Stimulated activated CD4-positive, alpha-beta T cell treated with anti-CD3 and anti-CD28 coated beads, Interleukin-4, amount 100 ng/mL, for 24 hours (primary cell): ENCODE results near the gene PUS1.
"Not testable (repeated sequence)": the region's sequence is repeated elsewhere in the genome, so short reads cannot be mapped to it uniquely, and the experiment has no call there.

ENCODE experiments used
- DNase-seq: peaks from one replicate; pipeline ENCODE4 v3.0.0-alpha.2; 2020

Gene PUS1

DNA sequence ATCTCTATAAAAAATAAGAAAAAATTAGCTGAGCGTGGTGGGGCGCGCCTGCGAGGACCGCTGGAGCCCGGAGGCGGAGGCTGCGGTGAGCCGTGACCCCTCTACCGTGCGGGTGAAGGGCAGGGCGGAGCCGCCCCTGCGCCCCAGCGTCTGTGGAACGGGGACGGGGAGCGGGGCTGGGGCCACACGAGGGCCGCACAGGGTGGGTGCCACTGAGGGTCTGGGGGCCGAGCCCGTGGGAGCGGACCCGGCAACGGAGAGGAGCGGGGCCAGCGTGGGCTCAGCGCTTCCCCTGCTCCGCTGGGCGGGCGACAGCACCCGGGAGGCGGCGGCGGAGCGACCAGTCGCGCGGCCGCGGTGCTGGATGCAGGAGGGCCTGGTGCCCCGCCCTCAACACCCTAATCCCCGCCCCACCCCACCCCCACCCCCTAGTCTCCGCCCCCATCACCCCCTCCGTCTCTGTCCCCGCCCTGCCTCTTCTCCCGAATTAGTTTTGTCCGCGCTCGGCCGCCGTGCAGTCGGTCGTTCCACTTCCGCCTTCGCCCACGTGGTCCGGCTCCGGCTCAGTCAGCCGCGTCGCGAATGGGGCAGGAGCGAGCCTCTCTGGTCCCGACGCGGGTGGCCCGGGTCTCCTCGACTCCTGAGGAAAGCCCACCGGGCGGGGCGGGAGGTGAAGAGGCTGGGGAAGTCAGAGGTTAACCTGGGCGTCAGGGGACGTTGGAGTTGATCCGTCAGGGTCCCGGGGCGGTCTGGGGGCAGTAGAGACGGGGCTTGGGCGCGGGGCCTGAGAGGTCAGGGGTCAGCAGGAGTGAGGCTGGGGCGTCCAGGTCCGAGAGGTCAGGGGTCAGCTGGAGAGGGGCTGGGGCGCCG is at the start of gene PUS1:
TSS of gene PUS1 (plus strand) at position 566 of the 870 bp plus-strand sequence. CDS start 447 bp downstream, outside the sequence.
- DNase-seq, result peak; percentile 94

DNA sequence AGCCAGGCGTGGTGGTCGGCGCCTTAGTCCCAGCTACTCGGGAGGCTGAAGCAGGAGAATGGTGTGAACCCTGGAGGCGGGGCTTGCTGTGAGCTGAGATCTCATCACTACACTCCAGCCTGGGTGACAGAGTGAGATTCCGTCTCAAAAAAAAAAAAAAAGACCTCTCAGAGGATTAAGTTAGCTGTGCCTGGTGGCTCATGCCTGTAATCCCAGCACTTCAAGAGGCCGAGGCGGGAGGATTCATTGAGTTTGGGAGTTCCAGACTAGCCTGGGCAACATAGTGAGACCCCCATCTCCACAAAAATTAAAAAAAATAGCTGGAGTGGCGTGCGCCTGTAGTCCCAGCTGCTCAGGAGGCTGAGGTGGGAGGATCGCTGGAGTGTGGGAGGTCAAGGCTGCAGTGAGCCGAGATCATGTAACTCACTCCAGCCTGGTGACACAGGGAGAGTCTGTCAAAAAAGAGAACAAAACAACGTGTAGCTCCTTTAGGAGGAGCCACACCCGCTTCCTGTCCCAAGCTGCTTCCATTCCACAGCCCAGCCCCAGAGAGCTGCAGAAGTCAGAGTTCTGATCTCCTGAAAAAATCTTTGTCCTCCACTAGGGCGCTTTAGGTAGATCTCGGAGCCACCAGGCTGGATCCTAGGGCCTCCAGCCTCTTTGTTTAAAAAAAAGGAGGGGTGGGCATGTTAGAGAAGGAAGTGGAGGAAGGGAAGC is 46.1 kb upstream of the PUS1 start:
- no peak for DNase-seq

DNA sequence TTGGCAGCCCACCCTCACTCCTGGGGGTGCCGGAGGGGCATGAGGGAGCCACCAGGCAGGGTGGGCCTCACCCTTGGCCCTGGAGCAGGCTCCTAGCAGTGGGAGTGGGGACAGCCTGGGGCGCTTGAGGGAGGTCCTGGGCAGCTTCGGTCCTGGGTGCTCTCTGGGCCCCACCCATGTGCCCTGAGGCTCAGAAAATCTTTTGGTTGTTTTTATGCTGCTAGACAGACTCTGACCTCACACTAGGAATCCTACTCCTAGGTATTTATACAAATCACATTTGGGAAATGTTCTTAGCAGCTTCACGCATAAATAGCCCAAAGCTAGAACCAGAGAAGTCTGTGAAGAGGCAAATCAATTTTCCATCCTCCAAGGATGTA is 45.6 kb upstream of the PUS1 start:
- DNase-seq, result no peak

DNA sequence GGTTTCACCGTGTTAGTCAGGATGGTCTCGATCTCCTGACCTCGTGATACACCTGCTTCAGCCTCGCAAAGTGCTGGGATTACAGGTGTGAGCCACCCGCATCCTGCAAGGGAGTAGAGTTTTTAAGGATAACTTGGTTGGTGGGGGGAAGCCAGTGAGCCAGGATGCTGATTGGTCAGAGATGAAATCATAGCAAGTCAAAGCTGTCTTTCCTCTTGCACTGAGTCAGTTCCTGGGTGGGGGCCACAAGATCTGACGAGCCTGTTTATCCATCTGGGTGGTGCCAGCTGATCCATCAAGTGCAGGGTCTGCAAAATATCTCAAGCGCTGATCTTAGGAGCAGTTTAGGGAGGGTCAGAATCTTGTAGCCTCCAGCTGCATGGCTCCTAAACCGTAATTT is 44.0 kb upstream of the PUS1 start:
- not testable (repeated sequence) for DNase-seq

DNA sequence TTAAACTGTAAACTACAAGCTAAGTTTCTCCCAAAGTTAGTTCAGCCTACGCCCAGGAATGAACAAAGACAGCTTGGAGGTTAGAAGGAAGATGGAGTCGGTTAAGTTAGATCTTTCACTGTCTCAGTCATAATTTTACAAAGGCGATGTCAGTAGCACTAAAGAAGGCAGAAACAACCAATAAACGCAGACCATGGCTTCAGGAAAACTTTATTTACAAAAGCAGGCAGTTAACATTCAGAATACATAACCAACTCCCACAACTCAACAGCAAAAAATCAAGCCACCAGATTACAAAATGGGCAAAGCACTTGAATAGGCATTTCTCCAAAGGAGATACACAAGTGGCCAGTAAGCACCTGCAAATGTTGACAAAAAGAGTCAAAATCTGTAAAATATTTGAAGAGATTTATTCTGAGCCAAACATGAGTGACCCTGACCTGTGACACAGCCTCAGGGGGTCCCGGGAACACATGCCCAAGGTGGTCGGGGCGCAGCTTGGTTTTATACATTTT is 43.5 kb upstream of the PUS1 start:
- no peak for DNase-seq

DNA sequence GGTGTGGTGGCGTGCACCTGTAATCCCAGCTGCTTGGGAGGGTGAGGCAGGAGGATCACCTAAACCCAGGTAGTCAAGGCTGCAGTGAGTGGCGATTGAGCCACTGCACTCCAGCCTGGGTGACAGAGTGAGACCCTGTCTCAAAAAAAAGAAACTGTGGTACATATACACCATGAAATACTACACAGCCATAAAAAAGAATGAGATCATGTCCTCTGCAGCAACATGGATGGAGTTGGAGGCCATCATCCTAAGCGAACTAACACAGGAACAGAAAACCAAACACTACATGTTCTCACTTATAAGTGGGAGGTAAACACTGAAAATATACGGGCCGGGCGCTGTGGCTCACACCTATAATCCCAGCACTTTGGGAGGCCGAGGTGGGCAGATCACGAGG is 37.4 kb upstream of the PUS1 start:
- DNase-seq, result not testable (repeated sequence)

DNA sequence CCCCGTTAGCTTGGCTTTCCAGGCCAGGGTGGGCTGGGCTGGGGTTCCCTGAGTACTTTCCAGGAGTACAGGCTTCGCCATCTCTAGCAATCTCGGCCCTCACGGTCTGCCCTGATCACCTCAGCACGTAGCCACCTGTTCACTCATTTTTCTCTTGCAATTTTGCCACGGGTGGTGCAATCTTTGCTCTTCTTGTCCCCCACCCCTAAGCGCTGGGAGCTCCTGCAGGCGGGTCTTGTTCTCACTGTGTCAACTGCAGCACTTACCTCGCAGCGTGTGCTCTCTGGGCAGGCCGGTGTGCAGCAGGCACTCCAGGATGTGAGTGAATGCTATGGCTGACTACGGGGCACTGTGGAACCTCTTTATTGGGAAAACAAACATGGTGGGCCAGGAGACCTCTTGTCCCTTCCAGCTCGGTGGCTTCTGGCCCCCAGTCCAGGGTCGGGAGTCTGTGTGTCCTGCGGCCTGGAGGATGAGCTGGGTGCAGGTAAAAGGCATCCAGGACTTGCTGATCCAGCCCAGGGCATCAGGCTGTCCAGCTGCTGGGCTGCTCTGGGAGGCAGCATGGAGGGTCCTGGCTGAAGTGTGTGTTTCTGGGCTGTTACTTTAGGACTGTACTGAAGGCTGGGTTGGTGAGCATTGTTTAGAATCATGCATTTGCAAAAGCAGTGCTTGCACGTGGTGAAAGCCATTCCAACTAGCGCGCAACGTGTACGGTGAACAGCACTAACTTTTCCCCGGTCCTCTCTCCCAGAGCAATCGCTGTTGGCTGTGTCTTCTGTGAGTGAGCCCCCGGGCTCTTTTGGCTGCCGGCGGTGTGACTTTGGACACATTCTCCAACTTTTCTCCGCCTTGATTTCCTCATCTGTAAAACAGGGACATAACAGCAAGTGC is 36.1 kb upstream of the PUS1 start:
- DNase-seq, result no peak

DNA sequence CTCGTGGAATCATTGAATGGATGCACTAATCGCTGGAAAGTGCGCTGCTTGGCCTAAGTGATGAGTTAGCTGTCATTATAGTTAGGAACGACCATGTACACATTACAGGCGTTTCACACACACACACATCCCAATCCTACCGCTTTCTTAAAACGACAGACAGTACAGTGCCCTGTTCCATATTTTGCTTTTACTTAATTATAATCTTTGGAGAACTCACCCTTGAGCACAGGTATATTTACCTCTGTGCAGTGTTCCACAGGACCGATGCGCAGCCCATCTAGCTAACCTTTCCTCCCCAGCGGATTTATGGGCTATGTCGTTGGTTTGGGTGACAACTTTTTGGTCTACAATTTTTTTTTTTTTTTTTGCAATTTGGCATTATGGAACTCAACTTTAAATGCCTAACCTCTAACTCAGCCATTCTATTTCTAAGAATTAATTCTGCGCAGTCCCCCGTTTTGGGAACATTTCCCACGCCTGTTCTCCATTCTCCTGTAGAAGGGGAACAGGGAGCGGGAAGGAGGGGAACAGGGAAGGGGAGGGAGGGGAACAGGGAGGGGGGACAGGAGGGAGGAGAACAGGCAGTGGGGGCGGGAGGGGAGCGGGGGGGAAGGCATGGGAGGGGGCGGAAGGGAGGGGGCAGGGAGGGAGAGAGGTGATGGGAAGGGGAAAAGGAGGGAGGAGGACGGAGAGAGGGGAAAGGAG is 35.3 kb upstream of the PUS1 start:
- DNase-seq, result no peak

DNA sequence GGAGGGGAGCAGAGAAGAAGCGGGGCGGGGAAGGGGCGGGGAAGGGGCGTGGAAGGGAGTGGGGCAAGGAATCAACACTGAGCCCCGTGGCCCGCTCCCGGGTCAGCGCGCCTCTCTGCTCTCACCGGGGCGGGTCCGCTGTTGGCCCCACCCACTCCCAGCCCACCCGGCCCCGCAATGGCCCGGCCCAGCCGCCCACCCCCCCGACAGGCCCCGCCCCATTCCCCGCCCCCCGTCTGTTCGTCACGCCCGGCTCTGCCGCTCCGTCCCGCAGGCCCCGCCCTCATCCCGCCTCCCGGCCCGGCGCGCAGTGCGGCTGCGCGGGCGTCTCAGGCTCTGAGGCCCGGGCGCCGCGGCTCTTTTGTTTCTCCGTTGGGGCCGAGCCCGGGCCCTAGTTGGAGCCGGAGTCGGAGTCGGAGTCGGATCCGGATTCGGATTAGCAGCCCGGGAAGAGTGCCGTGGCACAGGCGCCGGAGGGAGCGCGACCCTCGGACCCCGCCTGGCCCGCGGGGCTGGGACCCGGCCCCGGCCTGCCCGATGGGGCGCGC is 34.7 kb upstream of the PUS1 start, which contains the start of gene ULK1:
TSS of gene ULK1 (plus strand) at position 310 of the 548 bp plus-strand sequence. CDS start 380 bp downstream, outside the sequence.
- DNase-seq, result peak; percentile 92

DNA sequence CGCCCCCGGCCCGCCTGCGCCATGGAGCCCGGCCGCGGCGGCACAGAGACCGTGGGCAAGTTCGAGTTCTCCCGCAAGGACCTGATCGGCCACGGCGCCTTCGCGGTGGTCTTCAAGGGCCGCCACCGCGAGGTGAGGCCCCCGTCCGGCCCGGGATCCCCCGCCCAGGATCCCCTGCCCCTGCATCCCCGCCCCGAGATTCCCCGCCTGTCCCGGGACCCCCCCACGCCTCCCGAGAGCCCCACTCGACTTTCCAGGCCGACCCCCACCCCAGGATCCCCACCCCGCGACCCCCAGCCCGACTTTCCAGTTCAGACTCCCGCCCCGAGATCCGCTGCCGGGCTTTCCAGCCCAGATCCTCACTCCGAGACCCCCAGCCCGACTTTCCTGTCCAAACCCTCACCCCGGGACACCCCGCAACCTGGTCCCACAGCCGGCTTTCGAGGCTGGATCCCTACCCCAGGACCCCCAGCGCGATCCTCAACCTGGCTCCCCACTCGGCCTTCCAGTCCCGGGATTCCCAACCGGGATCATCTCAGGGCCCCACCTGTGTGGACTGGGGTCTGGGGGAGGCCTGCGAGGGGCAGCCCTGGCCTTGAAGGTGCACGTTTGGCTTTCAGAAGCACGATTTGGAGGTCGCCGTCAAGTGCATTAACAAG is 34.0 kb upstream of the PUS1 start:
- no peak for DNase-seq

DNA sequence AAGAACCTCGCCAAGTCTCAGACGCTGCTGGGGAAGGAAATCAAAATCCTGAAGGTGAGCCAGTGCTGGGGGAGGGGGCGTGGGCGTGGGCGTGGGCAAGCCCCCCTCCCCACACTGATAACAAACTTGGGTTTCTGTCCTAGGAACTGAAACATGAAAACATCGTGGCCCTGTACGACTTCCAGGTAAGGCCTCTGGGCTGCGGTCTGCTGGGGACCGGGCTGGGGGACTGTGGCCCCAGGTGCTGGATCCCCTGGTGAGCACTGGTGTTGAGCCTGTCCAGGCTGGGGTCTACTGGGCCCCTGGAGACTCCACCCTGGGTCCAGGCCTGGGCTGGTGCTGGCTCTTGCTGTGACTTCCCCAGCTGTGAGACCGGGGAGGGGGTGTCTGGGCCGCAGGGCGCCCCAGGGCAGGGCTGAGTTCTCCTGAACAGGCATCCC is 33.4 kb upstream of the PUS1 start:
- DNase-seq, result no peak

DNA sequence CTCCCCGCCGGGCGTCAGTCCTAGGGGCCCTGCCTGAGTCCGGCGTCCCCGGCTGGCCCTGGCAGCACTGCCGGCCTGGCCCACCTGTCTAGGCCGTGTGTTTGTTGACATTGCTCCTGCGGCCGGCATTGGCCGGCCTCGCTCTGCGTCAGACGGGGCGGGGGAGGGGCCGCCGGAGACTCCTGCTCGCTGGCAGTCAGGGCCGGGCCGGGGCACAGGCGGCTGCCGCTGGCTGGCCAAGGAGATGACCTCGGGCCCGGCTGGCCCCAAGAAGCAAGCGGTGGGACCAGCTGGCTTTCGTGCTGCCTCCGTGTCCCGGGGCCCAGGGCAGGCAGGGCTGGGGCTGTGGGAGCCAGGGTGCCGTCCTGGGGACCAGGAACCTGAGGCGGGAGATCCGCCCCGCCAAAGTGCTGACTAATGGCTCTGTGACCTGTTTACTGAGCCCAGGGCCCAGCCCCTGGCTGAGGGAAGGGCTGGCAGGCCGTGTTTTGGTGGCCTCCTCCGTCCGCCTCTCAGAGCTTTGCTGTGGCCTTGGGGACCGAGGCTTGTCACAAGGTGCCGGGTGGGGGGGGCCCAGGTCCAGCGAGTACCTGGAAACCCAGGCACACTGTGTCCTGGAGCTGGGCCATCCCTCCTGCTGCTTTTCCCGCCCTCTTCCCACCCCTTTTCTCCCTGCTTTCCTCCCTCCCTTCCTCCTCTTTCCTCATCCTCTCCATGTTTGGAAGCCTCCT is 32.8 kb upstream of the PUS1 start:
- peak; percentile 63 for DNase-seq

DNA sequence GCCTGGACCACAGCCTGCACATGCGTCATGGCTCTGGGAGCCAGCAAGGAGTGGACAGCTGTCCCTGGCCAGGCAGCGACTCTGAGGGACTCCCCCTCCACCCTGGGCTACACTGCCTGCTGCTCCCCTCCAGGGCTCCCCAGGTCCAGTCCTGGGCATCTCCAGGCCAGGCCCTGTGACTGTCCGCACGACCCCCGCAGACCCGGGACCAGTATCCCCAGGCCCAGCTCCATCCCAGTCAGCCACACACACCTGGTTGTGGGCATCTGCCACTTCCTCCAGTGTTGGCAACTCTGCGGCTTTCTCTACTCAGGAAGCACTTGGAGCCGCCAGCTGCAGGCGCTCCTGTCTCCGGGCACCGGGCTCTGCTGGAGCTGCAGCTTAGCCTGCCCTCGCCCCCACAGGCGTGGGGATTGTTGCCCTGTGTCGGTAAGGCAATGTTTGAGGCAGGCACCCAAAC is 32.2 kb upstream of the PUS1 start:
- DNase-seq, result no peak

DNA sequence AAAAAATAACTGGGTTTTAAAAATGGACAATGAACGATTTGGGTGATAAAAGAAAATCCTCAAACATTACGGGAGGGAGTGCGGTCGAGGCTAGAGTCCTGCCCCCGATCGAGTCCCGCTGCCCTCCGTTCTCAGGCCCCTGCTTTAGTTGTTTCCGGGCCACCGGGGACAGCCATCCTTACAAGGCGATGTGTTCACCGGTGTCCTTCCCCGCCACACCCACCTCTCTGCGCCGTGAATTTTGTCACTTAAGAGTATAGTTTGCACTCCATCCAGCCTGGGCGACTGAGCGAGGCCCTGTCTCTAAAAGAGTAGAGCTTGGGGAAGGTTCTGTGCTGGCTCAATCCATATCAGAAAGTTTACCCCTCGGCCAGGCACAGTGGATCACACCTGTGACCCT is 31.8 kb upstream of the PUS1 start:
- DNase-seq, result no peak

DNA sequence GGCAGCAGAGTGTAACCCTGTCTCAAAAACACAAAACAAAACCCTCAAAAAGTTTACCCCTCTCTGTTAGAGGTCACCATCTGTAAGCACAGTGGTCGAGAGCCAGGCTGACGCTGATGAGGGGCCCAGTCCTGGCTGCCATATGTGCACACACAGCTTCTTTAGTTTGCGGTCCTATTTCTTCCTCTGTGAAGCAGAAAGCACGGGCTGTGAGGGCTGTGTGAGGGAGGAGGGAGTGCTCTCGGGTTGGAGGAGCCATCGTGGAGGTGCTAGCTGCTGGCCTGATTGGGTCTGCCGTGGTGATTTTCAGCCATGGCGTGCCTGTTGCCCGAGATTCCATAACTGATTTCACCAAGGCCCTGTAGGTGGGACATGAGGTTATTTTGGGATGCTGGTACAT is 31.2 kb upstream of the PUS1 start:
- no peak for DNase-seq

DNA sequence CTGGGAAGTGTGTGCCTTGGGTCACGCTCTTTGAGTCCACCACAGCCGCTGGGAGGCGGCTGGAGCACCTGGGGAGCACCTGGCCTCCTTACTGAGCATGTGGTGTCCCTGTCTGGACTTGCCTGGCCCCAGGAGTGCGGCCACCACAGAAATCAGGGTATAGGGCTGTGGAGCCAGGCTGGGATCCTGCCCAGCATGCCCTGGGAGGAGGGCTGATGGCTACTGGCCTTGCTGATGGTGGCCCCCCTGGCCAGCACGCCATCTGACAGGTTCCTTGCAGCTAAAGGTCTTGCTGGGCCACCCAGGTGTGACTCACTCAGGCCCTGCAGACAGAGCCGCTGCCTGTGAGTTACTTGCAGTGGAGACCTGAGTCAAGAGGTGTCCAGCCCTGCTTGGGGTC is 28.7 kb upstream of the PUS1 start:
- no peak for DNase-seq

DNA sequence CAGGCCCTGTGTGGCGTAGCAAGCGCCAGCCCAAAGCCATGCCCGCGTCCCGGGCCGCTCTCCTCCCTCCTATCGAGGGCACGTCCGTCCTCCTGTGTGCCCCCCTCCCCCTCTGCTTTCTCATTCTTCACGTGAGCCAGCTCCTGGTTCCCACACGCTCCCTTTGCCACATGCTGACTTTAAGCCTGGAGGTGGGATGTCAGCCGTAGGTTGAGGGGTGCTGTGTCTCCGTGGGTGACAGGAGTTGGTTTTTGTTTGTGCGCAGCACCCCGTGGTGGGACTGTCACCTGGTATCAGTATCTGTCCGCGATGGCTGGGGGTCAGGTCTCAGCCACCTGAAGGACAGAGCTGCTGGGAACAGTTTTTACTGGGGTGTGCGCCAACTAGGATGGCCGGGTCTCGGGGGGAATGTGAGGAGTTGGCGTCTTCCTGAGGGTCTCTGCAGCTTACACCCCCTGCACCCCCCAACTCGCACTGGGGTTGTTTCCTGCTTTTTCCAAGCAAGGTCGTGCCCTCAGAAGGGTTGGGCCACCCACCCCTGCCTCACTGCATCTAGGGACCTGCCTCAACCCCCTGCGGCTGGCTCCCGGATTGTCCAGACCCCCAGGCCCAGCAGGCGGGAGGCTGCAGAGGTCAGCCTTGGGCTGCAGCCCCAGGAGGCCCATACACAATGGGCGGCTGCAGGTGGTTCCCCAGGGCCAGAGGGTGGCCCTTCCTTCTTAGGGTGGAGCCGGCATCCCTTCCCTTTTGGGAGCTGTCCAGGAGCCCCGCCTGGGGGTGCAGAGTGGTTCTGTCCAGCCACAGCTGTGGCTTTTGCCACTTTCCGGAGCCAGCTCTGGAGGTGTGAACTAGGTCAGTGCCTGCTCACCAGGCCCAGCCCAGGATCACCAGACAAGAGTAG is 27.4 kb upstream of the PUS1 start:
- DNase-seq, result no peak

DNA sequence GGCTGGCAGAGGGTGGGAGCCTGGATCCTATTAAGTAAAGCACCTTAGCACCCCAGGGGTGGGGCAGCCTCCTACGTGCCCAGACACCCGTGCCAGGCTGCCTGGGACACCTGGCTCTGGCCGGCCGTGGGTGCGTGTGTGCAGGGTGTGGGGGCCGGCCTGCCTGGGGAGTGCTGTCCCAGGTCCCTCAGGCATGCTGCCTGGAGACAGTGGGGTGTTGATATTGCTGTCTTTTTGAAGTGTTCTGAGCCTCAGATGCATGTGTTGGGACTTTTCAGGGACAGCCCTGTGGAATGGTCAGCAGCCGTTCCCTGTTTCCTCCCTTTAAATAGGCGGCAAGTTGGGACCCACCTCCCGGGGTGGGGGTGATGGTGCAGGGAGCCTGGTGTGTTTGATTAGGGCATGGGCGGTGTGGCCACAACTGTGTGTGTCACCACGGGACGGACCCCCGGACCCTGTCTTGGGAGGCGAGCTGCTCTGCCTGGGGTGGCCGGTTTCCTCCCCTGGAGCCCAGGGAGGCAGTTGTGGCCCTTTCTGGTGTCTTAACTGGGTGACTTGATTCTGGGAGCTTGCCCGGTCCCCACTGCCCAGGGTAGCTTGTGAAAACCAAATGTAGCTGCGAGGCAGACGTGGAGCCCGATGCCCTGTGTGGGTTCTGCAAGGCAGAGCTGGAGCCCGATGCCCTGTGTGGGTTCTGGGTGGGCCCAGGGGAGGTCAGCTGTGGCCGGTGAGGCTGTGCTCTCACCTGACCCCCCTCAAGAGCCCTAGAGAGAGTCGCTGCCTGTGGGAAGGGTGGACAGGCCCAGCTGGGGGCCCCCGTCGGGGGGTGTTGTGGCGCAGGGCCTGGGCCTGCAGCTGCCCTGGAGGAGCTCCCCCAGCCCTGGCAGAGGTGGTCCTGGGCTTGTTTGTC is 26.5 kb upstream of the PUS1 start:
- no peak for DNase-seq
